ENCODE data around the gene NDUFB4.

DNA sequence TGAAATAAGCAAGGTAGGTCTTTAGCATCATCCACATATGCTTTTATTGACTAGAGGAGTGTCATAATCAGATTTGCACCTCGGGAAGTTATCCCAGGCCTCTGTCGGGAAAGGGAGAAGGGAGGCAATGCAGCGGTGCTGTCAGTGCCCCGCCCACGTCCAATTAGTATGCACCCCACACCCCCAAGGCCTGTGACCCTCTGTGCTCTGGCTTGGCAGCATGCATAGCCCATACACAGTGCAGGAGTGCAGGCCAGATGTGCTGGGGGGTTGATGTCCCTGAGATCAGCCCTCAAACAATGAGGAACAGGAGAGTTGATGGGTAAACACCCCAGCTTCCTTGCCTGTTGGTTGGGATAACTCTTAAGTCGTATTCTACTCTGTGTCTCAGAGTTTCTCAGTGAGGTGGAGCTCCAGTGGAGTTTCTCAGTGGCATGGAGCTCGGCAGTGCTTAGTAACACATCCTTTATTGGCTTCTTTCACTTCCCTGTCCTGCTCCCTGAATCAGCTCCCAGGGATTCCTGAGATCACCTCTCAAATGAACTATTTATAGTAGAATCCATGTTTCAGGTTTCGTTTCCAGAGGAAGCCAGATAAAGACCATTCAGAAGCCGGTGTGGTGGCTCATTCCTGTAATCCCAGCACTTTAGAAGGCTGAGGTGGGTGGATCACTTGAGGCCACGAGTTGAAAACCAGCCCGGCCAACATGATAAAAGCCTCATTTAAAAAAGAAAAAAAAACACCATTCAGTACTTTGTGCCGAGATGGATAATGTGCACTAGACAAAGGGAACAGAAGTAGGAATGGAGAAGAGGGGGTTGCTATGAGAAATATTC lies 26.7 kb upstream of the NDUFB4 start:
- TF ChIP-seq ZNF671 (CRISPR knock-in tag; IDR thresholded peaks at IDR 0.05) (no peak), NFYB (CRISPR knock-in tag; conservative IDR thresholded peaks at IDR 0.05; ENCODE audit: low read depth) (no peak), FOXK1 (CRISPR knock-in tag; IDR thresholded peaks at IDR 0.05) (no peak), TCF7 (CRISPR knock-in tag; IDR thresholded peaks at IDR 0.05; ENCODE audit: low read depth) (no peak), GABPB1 (CRISPR knock-in tag; IDR thresholded peaks at IDR 0.05) (no peak), JUN (CRISPR knock-in tag; IDR thresholded peaks at IDR 0.05) (no peak)
- TF ChIP-seq, protein P1, sequence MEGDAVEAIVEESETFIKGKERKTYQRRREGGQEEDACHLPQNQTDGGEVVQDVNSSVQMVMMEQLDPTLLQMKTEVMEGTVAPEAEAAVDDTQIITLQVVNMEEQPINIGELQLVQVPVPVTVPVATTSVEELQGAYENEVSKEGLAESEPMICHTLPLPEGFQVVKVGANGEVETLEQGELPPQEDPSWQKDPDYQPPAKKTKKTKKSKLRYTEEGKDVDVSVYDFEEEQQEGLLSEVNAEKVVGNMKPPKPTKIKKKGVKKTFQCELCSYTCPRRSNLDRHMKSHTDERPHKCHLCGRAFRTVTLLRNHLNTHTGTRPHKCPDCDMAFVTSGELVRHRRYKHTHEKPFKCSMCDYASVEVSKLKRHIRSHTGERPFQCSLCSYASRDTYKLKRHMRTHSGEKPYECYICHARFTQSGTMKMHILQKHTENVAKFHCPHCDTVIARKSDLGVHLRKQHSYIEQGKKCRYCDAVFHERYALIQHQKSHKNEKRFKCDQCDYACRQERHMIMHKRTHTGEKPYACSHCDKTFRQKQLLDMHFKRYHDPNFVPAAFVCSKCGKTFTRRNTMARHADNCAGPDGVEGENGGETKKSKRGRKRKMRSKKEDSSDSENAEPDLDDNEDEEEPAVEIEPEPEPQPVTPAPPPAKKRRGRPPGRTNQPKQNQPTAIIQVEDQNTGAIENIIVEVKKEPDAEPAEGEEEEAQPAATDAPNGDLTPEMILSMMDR (IDR thresholded peaks at IDR 0.05) = no peak
- TF ChIP-seq, protein P2, sequence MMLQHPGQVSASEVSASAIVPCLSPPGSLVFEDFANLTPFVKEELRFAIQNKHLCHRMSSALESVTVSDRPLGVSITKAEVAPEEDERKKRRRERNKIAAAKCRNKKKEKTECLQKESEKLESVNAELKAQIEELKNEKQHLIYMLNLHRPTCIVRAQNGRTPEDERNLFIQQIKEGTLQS (CRISPR knock-in tag; conservative IDR thresholded peaks at IDR 0.05) = no peak
- TF ChIP-seq, protein P3, sequence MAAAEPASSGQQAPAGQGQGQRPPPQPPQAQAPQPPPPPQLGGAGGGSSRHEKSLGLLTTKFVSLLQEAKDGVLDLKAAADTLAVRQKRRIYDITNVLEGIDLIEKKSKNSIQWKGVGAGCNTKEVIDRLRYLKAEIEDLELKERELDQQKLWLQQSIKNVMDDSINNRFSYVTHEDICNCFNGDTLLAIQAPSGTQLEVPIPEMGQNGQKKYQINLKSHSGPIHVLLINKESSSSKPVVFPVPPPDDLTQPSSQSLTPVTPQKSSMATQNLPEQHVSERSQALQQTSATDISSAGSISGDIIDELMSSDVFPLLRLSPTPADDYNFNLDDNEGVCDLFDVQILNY (CRISPR knock-in tag; IDR thresholded peaks at IDR 0.05) = no peak
- TF ChIP-seq, protein P4, sequence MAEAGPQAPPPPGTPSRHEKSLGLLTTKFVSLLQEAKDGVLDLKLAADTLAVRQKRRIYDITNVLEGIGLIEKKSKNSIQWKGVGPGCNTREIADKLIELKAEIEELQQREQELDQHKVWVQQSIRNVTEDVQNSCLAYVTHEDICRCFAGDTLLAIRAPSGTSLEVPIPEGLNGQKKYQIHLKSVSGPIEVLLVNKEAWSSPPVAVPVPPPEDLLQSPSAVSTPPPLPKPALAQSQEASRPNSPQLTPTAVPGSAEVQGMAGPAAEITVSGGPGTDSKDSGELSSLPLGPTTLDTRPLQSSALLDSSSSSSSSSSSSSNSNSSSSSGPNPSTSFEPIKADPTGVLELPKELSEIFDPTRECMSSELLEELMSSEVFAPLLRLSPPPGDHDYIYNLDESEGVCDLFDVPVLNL (CRISPR knock-in tag; IDR thresholded peaks at IDR 0.05; ENCODE audit: borderline replicate concordance, low read depth) = no peak
- TF ChIP-seq, protein P5, sequence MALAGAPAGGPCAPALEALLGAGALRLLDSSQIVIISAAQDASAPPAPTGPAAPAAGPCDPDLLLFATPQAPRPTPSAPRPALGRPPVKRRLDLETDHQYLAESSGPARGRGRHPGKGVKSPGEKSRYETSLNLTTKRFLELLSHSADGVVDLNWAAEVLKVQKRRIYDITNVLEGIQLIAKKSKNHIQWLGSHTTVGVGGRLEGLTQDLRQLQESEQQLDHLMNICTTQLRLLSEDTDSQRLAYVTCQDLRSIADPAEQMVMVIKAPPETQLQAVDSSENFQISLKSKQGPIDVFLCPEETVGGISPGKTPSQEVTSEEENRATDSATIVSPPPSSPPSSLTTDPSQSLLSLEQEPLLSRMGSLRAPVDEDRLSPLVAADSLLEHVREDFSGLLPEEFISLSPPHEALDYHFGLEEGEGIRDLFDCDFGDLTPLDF (CRISPR knock-in tag; IDR thresholded peaks at IDR 0.05) = no peak
